ENCODE results near the gene ISG15.
"Not testable (repeated sequence)": the region's sequence is repeated elsewhere in the genome, so short reads cannot be mapped to it uniquely, and the experiment has no call there.

The ISG15 gene

GRCh38 chr1:1023700-1024099, 10.4 kb downstream of the ISG15 start:
- no peak overlapping the region for H3K4me3 ChIP-seq (ENCODE audit: low read length)
- DNase-seq (ENCODE audit: low read depth): no peak
- no peak for TF ChIP-seq CTCF (IDR thresholded peaks at IDR 0.05; ENCODE audit: insufficient read depth, low read depth, low read length, missing control alignments)

GRCh38 chr1:1024149-1024770, 11.0 kb downstream of the ISG15 start:
- no peak for TF ChIP-seq CTCF (IDR thresholded peaks at IDR 0.05; ENCODE audit: insufficient read depth, low read depth, low read length, missing control alignments)
- DNase-seq (ENCODE audit: low read depth): no peak
- no peak overlapping the region for H3K4me3 ChIP-seq (ENCODE audit: low read length)

GRCh38 chr1:1024771-1025699, 11.7 kb downstream of the ISG15 start:
- peak overlapping the region; percentile 43 for H3K4me3 ChIP-seq (ENCODE audit: low read length)
- peak; percentile 87 for DNase-seq (ENCODE audit: low read depth)
- TF ChIP-seq CTCF (IDR thresholded peaks at IDR 0.05; ENCODE audit: insufficient read depth, low read depth, low read length, missing control alignments): no peak

GRCh38 chr1:1025730-1026129, 12.4 kb downstream of the ISG15 start:
- peak; percentile 42 for DNase-seq (ENCODE audit: low read depth)
- no peak for TF ChIP-seq CTCF (IDR thresholded peaks at IDR 0.05; ENCODE audit: insufficient read depth, low read depth, low read length, missing control alignments)
- H3K4me3 ChIP-seq (ENCODE audit: low read length): peak overlapping the region; percentile 18

GRCh38 chr1:1026599-1027413, 13.5 kb downstream of the ISG15 start:
- DNase-seq (ENCODE audit: low read depth): no peak
- no peak for TF ChIP-seq CTCF (IDR thresholded peaks at IDR 0.05; ENCODE audit: insufficient read depth, low read depth, low read length, missing control alignments)
- H3K4me3 ChIP-seq (ENCODE audit: low read length): no peak overlapping the region

GRCh38 chr1:1027791-1028190, 14.5 kb downstream of the ISG15 start:
- no peak for TF ChIP-seq CTCF (IDR thresholded peaks at IDR 0.05; ENCODE audit: insufficient read depth, low read depth, low read length, missing control alignments)
- H3K4me3 ChIP-seq (ENCODE audit: low read length): no peak overlapping the region
- no peak for DNase-seq (ENCODE audit: low read depth)

GRCh38 chr1:1030867-1031658, 17.8 kb downstream of the ISG15 start:
- not testable (repeated sequence) for DNase-seq (ENCODE audit: low read depth); H3K4me3 ChIP-seq (ENCODE audit: low read length)
